Naive thymus-derived CD8-positive, alpha-beta T cell (primary cell): ENCODE data around the gene FABP2. TPM values are rescaled to one million over a fixed set of nuclear protein-coding genes. Genes with fewer than 3 reads are reported as not detected.
A peak's percentile ranks its signal among the peaks of the same experiment; 100 is the strongest.
"Not testable (repeated sequence)": the region's sequence is repeated elsewhere in the genome, so short reads cannot be mapped to it uniquely, and the experiment has no call there.

Experiments used
- ATAC-seq, 2 donors: fragments of 150-1000 bp; cut with Tn5 transposase in 1 of 2; sonication (Bioruptor Pico), chemical (Tn5 transposase) in 1 of 2; 1 replicate in 1 of 2; 2 replicates in 1 of 2; pipeline ENCODE4 v1.10.0; 2021; ENCODE audit warnings: mild to moderate bottlenecking in 2 of 2, moderate library complexity in 2 of 2
- POLR2A ChIA-PET: fragments of 350-600 bp; sonication (Branson Sonifier 250); formaldehyde crosslinking; loops from one replicate; lab custom pipeline; 2021; ENCODE audit warnings: antibody characterized with exemption; lab: Charles Lee
- DNase-seq, 10 donors: peaks; one replicate each; pipeline versions ENCODE4 v3.0.0 to v3.0.0-alpha.2; 2020 to 2022
- H3K27ac Mint-ChIP-seq, 10 donors: one replicate each; pipeline ENCODE4 v1.8.0; 2020 to 2022; ENCODE audit warnings: mild to moderate bottlenecking in 10 of 10, mixed read lengths in 10 of 10, moderate library complexity in 4 of 10, inconsistent platforms in 1 of 10
- H3K27me3 Mint-ChIP-seq, 5 donors: one replicate each; pipeline ENCODE4 v1.8.0; 2021 to 2022; ENCODE audit warnings: mixed read lengths in 5 of 5
- H3K36me3 Mint-ChIP-seq, 3 donors: one replicate each; pipeline ENCODE4 v1.8.0; 2020 to 2022; ENCODE audit warnings: mixed read lengths in 3 of 3, mild to moderate bottlenecking in 2 of 3, inconsistent platforms in 1 of 3
- H3K4me1 Mint-ChIP-seq, 4 donors: one replicate each; pipeline ENCODE4 v1.8.0; 2021 to 2022; ENCODE audit warnings: mixed read lengths in 4 of 4
- H3K4me3 Mint-ChIP-seq, 10 donors: one replicate each; pipeline ENCODE4 v1.8.0; 2020 to 2022; ENCODE audit warnings: mild to moderate bottlenecking in 10 of 10, mixed read lengths in 10 of 10, moderate library complexity in 6 of 10, inconsistent platforms in 1 of 10
- H3K9me3 Mint-ChIP-seq, 9 donors: one replicate each; pipeline ENCODE4 v1.8.0; 2020 to 2022; ENCODE audit warnings: mixed read lengths in 9 of 9, mild to moderate bottlenecking in 3 of 9, inconsistent platforms in 1 of 9, moderate library complexity in 1 of 9
- polyA plus RNA-seq, 3 donors: library from polyadenylated mRNA; unstranded; fragments of 300-500 nt; fragmentation: Illumina TruSeq; gene quantifications; one replicate each; pipeline ENCODE4 v1.2.3, GENCODE V29; 2021
- total RNA-seq, 8 experiments: library from RNA in 2 of 8; stranded (reverse) in 2 of 8; gene quantifications; one replicate each; pipeline ENCODE4 v1.2.3 and lab custom pipeline; 2021 to 2026

FABP2 gene
- total RNA-seq (under 1 TPM; 0.14 to 0.47 TPM), polyA plus RNA-seq (under 1 TPM in 2 of 3 donors, not detected in 1; 0.09 to 0.16 TPM), total RNA-seq (lab: John Stamatoyannopoulos, UW) (0 to 0.15 (median 0) reads per million in 6 experiments)

- Mint-ChIP-seq H3K36me3 (no peaks in the 10 kb centered on the region), H3K4me3 (no peak within 1 kb of the TSS), H3K9me3 (peaks cover 0 to 1% (median 0%) of the 10 kb centered on the region in 9 donors), H3K4me1 (no peaks in the 10 kb centered on the region), H3K27ac (peak within 1 kb of the TSS in 1 of 10 donors; percentile 33), H3K27me3 (peaks cover 0 to 6% (median 0%) of the 10 kb centered on the region in 5 donors)
- ATAC-seq (no peak), DNase-seq (no peak)
- POLR2A ChIA-PET, result no interaction called here
Observed at GRCh38 chr4:119321921-119322687, at the start of gene FABP2. Gene FABP2 (minus strand): TSS chr4:119322138. CDS start chr4:119322102, 36 bp downstream.

GRCh38 chr4:119370951-119371683 lies 49.2 kb upstream of the FABP2 start:
- H3K9me3 Mint-ChIP-seq, H3K36me3 Mint-ChIP-seq, H3K27me3 Mint-ChIP-seq: not testable (repeated sequence)
- ATAC-seq, result peak; percentile 68
- Mint-ChIP-seq H3K27ac (peak overlapping the region; percentile 79 to 98 (median 93)), H3K4me1 (peaks cover 17 to 61% (median 50%) of the 10 kb centered on the region in 4 donors), H3K4me3 (peak overlapping the region; percentile 63 to 90 (median 80))
- POLR2A ChIA-PET, result interaction anchor here (0.6 to 2.5 kb wide), 3 partner anchors 61 to 269 kb away, joined by 3 to 13 read pairs (median 4); no protein-coding TSS in a partner anchor
- peak in 3 of 10 donors; percentile 33 to 59 (median 34) for DNase-seq

DNA sequence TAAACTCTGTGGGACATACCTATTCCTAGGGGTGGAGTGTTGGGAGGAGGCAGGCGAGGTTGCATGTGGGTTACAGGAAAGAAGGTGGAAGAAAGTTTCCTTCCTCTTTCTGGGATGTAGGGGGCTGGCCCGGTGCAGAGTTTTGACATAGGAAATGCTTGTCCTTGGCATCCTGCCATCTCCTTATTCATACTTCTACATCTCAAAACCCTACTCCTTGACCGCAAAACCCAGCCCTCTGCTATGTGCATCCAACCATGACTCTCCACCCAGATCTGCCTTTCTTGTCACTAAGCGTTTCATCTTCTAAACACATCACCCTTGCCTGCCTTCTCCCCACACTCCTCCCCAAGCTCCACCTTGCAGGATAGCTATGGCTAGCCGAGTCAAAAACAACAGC lies 48.5 kb upstream of the FABP2 start:
- H3K27me3 Mint-ChIP-seq, H3K9me3 Mint-ChIP-seq, H3K36me3 Mint-ChIP-seq: not testable (repeated sequence)
- ATAC-seq, result peak; percentile 92 to 93
- Mint-ChIP-seq H3K27ac (peak overlapping the region; percentile 79 to 98 (median 93)), H3K4me3 (peak overlapping the region; percentile 63 to 90 (median 80)), H3K4me1 (peaks cover 17 to 56% (median 48%) of the 10 kb centered on the region in 4 donors)
- POLR2A ChIA-PET, result interaction anchor here (0.8 to 2.5 kb wide), 2 partner anchors 70 to 84 kb away, joined by 3 to 13 read pairs; no protein-coding TSS in a partner anchor
- DNase-seq, result peak; percentile 31 to 92 (median 76)

- peak in 3 of 10 donors; percentile 28 to 47 (median 29) for DNase-seq
- Mint-ChIP-seq H3K4me1 (peaks cover 7 to 31% (median 26%) of the 10 kb centered on the region in 4 donors), H3K27ac (peak overlapping the region in 5 of 10 donors; percentile 8 to 41 (median 35)), H3K4me3 (peak overlapping the region in 1 of 10 donors; percentile 2)
- H3K27me3 Mint-ChIP-seq, H3K36me3 Mint-ChIP-seq, POLR2A ChIA-PET, H3K9me3 Mint-ChIP-seq, ATAC-seq: not testable (repeated sequence)
Observed at GRCh38 chr4:119366802-119367201, 44.9 kb upstream of the FABP2 start.

- POLR2A ChIA-PET, H3K27me3 Mint-ChIP-seq, H3K9me3 Mint-ChIP-seq, H3K4me3 Mint-ChIP-seq, H3K36me3 Mint-ChIP-seq, H3K4me1 Mint-ChIP-seq, ATAC-seq, DNase-seq: not testable (repeated sequence)
- H3K27ac Mint-ChIP-seq, result peak overlapping the region in 2 of 10 donors; percentile 26 to 54
Observed at GRCh38 chr4:119364203-119364602, 42.3 kb upstream of the FABP2 start.

GRCh38 chr4:119363372-119363771 lies 41.4 kb upstream of the FABP2 start:
- POLR2A ChIA-PET, result not testable (repeated sequence)

GRCh38 chr4:119362413-119362812 lies 40.5 kb upstream of the FABP2 start:
- H3K27me3 Mint-ChIP-seq, ATAC-seq, H3K36me3 Mint-ChIP-seq, H3K27ac Mint-ChIP-seq, DNase-seq, POLR2A ChIA-PET, H3K4me3 Mint-ChIP-seq, H3K4me1 Mint-ChIP-seq, H3K9me3 Mint-ChIP-seq: not testable (repeated sequence)

More at GRCh38 chr4:119363372-119363771, 41.4 kb upstream of the FABP2 start:
- not testable (repeated sequence) for H3K9me3 Mint-ChIP-seq, H3K27ac Mint-ChIP-seq, H3K4me3 Mint-ChIP-seq, H3K27me3 Mint-ChIP-seq, H3K36me3 Mint-ChIP-seq, H3K4me1 Mint-ChIP-seq
- ATAC-seq (peak; percentile 42 to 95), DNase-seq (peak in 4 of 10 donors; percentile 24 to 76 (median 57))

DNA sequence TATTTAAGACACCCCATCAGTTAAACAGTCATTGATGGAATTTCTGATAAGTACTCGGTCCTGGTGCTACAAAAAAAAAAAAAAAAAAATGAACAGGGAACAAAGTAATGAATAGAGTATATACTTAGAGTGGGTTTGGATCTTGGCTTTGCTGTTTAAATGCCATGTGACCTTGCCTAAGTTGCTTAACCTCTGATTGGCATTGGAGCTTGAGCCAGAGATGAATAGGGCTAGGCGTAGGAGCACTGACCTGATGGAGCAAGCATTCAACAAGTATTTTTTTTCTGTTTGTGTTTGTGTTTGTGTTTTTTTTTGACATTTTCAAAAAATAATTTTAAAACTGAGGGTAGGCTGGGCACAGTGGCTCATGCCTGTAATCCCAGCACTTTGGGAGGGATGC lies 37.9 kb upstream of the FABP2 start:
- H3K36me3 Mint-ChIP-seq, DNase-seq, H3K9me3 Mint-ChIP-seq, ATAC-seq, H3K4me1 Mint-ChIP-seq, H3K27ac Mint-ChIP-seq, H3K4me3 Mint-ChIP-seq, H3K27me3 Mint-ChIP-seq: not testable (repeated sequence)
- POLR2A ChIA-PET, result interaction anchor here (0.6 to 0.7 kb wide), 2 partner anchors 43 to 774 kb away, joined by 3 to 6 read pairs; no protein-coding TSS in a partner anchor

DNA sequence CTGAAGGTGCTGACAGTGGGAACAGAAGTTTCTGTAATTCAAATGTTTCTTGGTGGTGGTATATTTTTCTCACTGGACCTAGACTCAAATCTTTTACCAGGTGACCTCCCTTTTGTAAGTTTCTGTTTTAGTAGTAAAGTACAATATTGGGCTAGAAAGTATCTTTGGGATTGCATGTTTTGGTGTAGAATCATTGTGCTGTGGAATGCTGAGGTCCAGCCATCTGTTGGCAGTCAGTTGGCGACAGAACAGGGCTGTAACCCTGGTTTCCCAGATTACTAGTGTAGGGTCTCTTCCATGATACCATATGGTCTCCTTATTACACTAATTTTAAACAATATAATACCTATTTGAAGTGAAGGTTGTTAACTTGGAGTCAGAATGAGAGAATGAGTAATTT lies 34.9 kb upstream of the FABP2 start:
- POLR2A ChIA-PET, H3K27me3 Mint-ChIP-seq, H3K9me3 Mint-ChIP-seq, H3K4me3 Mint-ChIP-seq, H3K36me3 Mint-ChIP-seq, DNase-seq, H3K4me1 Mint-ChIP-seq, ATAC-seq: not testable (repeated sequence)
- H3K27ac Mint-ChIP-seq, result peak overlapping the region in 2 of 10 donors; percentile 3 to 10

DNA sequence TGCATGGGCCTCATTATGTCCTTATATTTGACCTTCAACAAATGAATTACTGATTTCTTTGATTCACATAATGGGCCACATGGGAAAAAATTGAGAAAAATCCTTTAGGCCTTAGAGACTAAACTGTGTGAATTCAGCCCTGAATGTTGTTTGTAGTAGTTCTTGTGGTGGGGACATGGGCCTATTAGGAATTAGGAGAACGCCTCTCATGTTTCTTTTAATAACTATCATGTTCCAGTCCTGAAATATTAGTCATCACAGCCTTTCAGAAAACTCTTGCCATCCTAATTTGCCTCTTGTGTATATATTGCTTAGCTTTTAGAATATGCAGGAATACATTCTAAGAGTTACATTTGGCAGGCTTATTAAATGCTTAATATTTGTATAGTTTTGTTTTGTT lies 34.1 kb upstream of the FABP2 start:
- H3K27ac Mint-ChIP-seq, ATAC-seq, H3K4me1 Mint-ChIP-seq, H3K36me3 Mint-ChIP-seq, H3K9me3 Mint-ChIP-seq, H3K4me3 Mint-ChIP-seq, DNase-seq, POLR2A ChIA-PET, H3K27me3 Mint-ChIP-seq: not testable (repeated sequence)

DNA sequence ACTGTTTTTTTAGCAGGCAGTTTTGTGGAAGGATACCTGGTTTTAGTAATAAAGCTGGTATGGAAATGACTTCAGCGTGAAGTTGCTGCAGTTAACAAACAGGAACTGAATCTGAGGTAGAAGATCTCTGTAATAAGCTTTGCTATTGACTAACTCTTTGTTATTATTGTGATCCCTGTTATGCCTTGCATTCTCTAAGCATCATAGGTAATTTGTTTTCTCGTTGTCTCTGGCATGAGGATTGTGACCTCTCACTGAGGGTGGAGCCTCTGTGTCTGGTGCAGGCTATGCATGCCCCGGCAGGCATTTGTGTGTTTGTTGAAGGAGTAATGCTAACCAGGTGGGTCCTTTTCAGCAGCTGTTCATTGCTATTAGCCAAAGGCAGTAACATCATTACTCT lies 31.4 kb upstream of the FABP2 start:
- H3K9me3 Mint-ChIP-seq, H3K4me3 Mint-ChIP-seq, POLR2A ChIA-PET, H3K27ac Mint-ChIP-seq, ATAC-seq, DNase-seq, H3K4me1 Mint-ChIP-seq, H3K36me3 Mint-ChIP-seq, H3K27me3 Mint-ChIP-seq: not testable (repeated sequence)

DNA sequence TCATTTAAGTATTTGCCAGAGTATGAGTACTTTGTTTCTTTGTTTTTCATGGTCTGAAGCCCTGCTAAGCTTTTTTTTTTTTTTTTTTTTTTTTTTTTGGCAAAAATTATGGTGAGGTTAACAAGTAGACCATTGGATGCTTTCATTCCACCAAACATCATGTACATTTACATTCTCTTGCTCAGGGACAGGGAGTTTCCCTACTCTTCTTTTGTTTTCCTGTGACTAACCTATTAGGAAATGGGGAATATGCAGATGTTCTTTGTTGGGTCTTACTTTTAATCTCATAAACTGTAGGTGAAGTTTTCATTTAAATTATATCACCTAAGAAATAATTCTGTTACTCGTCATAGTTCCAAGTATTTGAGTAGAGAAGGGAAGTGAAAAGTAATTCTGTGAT lies 26.2 kb upstream of the FABP2 start:
- H3K27ac Mint-ChIP-seq, ATAC-seq, DNase-seq: not testable (repeated sequence)

DNA sequence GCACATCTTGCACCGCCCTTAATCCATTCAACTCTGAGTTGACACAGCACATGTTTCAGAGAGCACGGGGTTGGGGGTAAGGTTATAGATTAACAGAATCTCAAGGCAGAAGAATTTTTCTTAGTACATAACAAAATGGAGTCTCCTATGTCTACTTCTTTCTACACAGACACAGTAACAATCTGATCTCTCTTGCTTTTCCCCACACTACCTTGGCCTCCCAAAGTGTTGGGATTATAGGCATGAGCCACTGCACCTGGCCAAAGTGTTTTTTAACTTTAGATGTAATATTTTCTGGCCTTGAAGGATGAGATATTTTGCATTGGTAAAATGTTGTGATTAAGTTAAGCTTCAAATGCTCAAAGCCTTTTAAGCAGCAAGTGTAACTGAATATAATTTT lies 21.4 kb upstream of the FABP2 start:
- H3K4me3 Mint-ChIP-seq, ATAC-seq, DNase-seq, POLR2A ChIA-PET, H3K36me3 Mint-ChIP-seq, H3K4me1 Mint-ChIP-seq, H3K27me3 Mint-ChIP-seq, H3K9me3 Mint-ChIP-seq: not testable (repeated sequence)
- H3K27ac Mint-ChIP-seq, result peak overlapping the region in 2 of 10 donors; percentile 7 to 31

More for the DNA sequence above, 26.2 kb upstream of the FABP2 start:
- H3K9me3 Mint-ChIP-seq, POLR2A ChIA-PET, H3K4me1 Mint-ChIP-seq, H3K27me3 Mint-ChIP-seq, H3K4me3 Mint-ChIP-seq, H3K36me3 Mint-ChIP-seq: not testable (repeated sequence)
